PC-9 (cell line): Measurements from ENCODE around the gene MT1G. TPM values are rescaled to one million over a fixed set of nuclear protein-coding genes. Genes with fewer than 3 reads are reported as not detected.

Source experiments
- BruUV-seq: library from RNA; stranded (reverse); fragments of 400-500 nt; replicated peaks from 2 replicates; lab custom pipeline; 2021; lab: Mats Ljungman, UMichigan
- CTCF ChIA-PET: fragments of 300-600 bp; sonication (Branson Sonifier 250); formaldehyde crosslinking; loops from one replicate; lab custom pipeline; 2022; ENCODE audit warnings: antibody characterized with exemption; lab: Charles Lee
- POLR2A ChIA-PET: fragments of 300-600 bp; sonication (Branson Sonifier 250); formaldehyde crosslinking; loops from one replicate; lab custom pipeline; 2022; ENCODE audit warnings: antibody characterized with exemption; ENCODE audit not compliant: unreplicated experiment; lab: Charles Lee
- DNase-seq, 2 experiments: peaks; one replicate each; pipeline versions ENCODE4 v3.0.0 to v3.0.0-alpha.2; 2015 to 2022; ENCODE audit warnings: mixed read lengths in 1 of 2
- H2AFZ ChIP-seq: fragments of 200-600 bp; sonication (generic); 2 replicates; pipeline ENCODE4 v1.8.1; 2017; ENCODE audit warnings: antibody characterized with exemption
- H3F3A ChIP-seq: fragments of 200-600 bp; sonication (generic); 2 replicates; pipeline ENCODE4 v1.8.1; 2017; ENCODE audit warnings: antibody characterized with exemption, mild to moderate bottlenecking, low read depth; ENCODE audit not compliant: insufficient read depth
- H3K27ac ChIP-seq: fragments of 200-600 bp; sonication (generic); 2 replicates; pipeline ENCODE4 v1.6.1; 2016; ENCODE audit warnings: mixed run types
- H3K27me3 ChIP-seq: fragments of 200-600 bp; sonication (generic); 2 replicates; pipeline ENCODE4 v1.6.1; 2016; ENCODE audit warnings: low read depth, mixed run types; ENCODE audit not compliant: insufficient read depth
- H3K36me3 ChIP-seq: fragments of 200-600 bp; sonication (generic); 2 replicates; pipeline ENCODE4 v1.6.1; 2016; ENCODE audit warnings: low read depth, mixed run types
- H3K4me1 ChIP-seq: fragments of 200-600 bp; sonication (generic); replicated peaks from 2 replicates; pipeline ENCODE4 v1.6.1; 2016; ENCODE audit warnings: mixed run types; ENCODE audit not compliant: insufficient read depth
- H3K4me2 ChIP-seq: fragments of 200-600 bp; sonication (generic); 2 replicates; pipeline ENCODE4 v1.6.1; 2017; ENCODE audit warnings: mixed run types
- H3K4me3 ChIP-seq: fragments of 200-600 bp; sonication (generic); 2 replicates; pipeline ENCODE4 v1.6.1; 2016; ENCODE audit warnings: mixed run types
- H3K79me2 ChIP-seq: fragments of 200-600 bp; sonication (generic); 2 replicates; pipeline ENCODE4 v1.6.1; 2017; ENCODE audit warnings: low read depth, mixed run types
- H3K9me2 ChIP-seq: fragments of 200-600 bp; sonication (generic); 2 replicates; pipeline ENCODE4 v1.8.1; 2017; ENCODE audit warnings: mild to moderate bottlenecking; ENCODE audit not compliant: insufficient read depth
- H3K9me3 ChIP-seq: fragments of 200-600 bp; sonication (generic); 2 replicates; pipeline ENCODE4 v1.8.1; 2016; ENCODE audit warnings: low read depth; ENCODE audit not compliant: insufficient read depth
- H4K20me1 ChIP-seq: fragments of 200-600 bp; sonication (generic); 2 replicates; pipeline ENCODE4 v1.8.1; 2017; ENCODE audit not compliant: insufficient read depth
- CTCF ChIP-seq: fragments of 200-600 bp; sonication (generic); conservative IDR thresholded peaks from 2 replicates; pipeline ENCODE4 v1.6.1; 2017; ENCODE audit warnings: mixed run types, antibody characterized with exemption, mild to moderate bottlenecking, moderate library complexity
- EZH2 ChIP-seq: fragments of 200-600 bp; sonication (generic); IDR thresholded peaks from 2 replicates; pipeline ENCODE4 v1.8.0; 2017; ENCODE audit warnings: antibody characterized with exemption, low read depth
- intact Hi-C: fragments of 100-400 bp; cut with micrococcal nuclease; formaldehyde crosslinking; loops from one replicate; pipeline ENCODE4 v1.10.0; 2022; ENCODE audit not compliant: unreplicated experiment
- total RNA-seq: library from RNA; stranded (reverse); gene quantifications from 2 replicates; pipeline ENCODE4 v1.2.3, GENCODE V29; 2021

Gene MT1G
- total RNA-seq, 1 experiment from 2014 or later = not detected

- TF ChIP-seq CTCF = no peak
- TF ChIP-seq EZH2 = no peak
- Histone ChIP-seq H3K36me3 (no peaks in the 10 kb centered on the region), H3K4me3 (no peak overlapping the region), H3K79me2 (no peaks in the 10 kb centered on the region), H3K4me1 (peaks cover 15% of the 10 kb centered on the region), H2AFZ (no peak overlapping the region), H3K9me2 (no peaks in the 10 kb centered on the region), H3F3A (0 out of 2 replicates have a peak, but pooled peaks cover 3% of the 10 kb centered on the region), H3K9me3 (no peaks in the 10 kb centered on the region), H4K20me1 (no peaks in the 10 kb centered on the region), H3K27me3 (no peaks in the 10 kb centered on the region), H3K27ac (no peak overlapping the region), H3K4me2 (no peak overlapping the region)
- ChIA-PET POLR2A (interaction anchor here (0.6 kb wide), 1 partner anchor 12 kb away, joined by 4 read pairs; the partner anchor contains the start of gene MT2A), CTCF (no interaction called here)
- DNase-seq = no peak
- intact Hi-C loops = no loop called here
- no TSS peak for BruUV-seq
These were observed 47.4 kb downstream of the MT1G start for GRCh38 chr16:56620339-56620897.

- Histone ChIP-seq H3K4me1 (peaks cover 38% of the 10 kb centered on the region), H3F3A (peaks cover 19% of the 10 kb centered on the region), H2AFZ (no peak overlapping the region), H3K4me2 (no peak overlapping the region), H3K36me3 (no peaks in the 10 kb centered on the region), H3K4me3 (no peak overlapping the region), H4K20me1 (no peaks in the 10 kb centered on the region), H3K27ac (no peak overlapping the region), H3K9me3 (no peaks in the 10 kb centered on the region), H3K9me2 (no peaks in the 10 kb centered on the region), H3K27me3 (no peaks in the 10 kb centered on the region), H3K79me2 (no peaks in the 10 kb centered on the region)
- POLR2A ChIA-PET = no interaction called here
- intact Hi-C loops = no loop called here
- no peak for TF ChIP-seq CTCF
- no peak for TF ChIP-seq EZH2
- BruUV-seq = no TSS peak
- CTCF ChIA-PET = no interaction called here
- no peak for DNase-seq
These were observed 49.7 kb downstream of the MT1G start for GRCh38 chr16:56618138-56618537.

- H3K27ac ChIP-seq = no peak overlapping the region
- TF ChIP-seq EZH2 (no peak), CTCF (no peak)
- H3K27me3 ChIP-seq = no peaks in the 10 kb centered on the region
- no TSS peak for BruUV-seq
- no peak overlapping the region for H3K4me3 ChIP-seq
- no peaks in the 10 kb centered on the region for H3K9me3 ChIP-seq
- no peak for DNase-seq
- H3K4me1 ChIP-seq = peaks cover 45% of the 10 kb centered on the region
- H3K9me2 ChIP-seq = no peaks in the 10 kb centered on the region
- intact Hi-C loops = no loop called here
- ChIA-PET POLR2A (interaction anchor here (0.7 kb wide), 1 partner anchor 53 kb away, joined by 3 read pairs; no protein-coding TSS in a partner anchor), CTCF (no interaction called here)
- no peaks in the 10 kb centered on the region for H3K36me3 ChIP-seq
- no peaks in the 10 kb centered on the region for H4K20me1 ChIP-seq
- H3K79me2 ChIP-seq = no peaks in the 10 kb centered on the region
- peaks cover 19% of the 10 kb centered on the region for H3F3A ChIP-seq
- H2AFZ ChIP-seq = no peak overlapping the region
- H3K4me2 ChIP-seq = no peak overlapping the region
These were observed 50.4 kb downstream of the MT1G start for GRCh38 chr16:56617212-56618085.

Other genes starting within 250 kb of the MT1G start
- 89.4 and 132 TPM in 2 replicates for gene AMFR, start 242.5 kb downstream of the MT1G start, total RNA-seq
- gene NUDT21, start 216.7 kb downstream of the MT1G start, total RNA-seq = 139 and 171 TPM in 2 replicates
- 24.8 and 30.0 TPM in 2 replicates for gene OGFOD1, start 216.5 kb downstream of the MT1G start, total RNA-seq
- gene BBS2, start 148.0 kb downstream of the MT1G start, total RNA-seq = 56.3 and 77.8 TPM in 2 replicates
- not detected in 2 replicates for gene MT4, start 103.0 kb downstream of the MT1G start, total RNA-seq
- not detected in 2 replicates for gene MT3, start 78.5 kb downstream of the MT1G start, total RNA-seq
- 203 and 353 TPM in 2 replicates for gene MT2A, start 59.5 kb downstream of the MT1G start, total RNA-seq
- 22.0 and 22.2 TPM in 2 replicates for gene MT1E, start 42.3 kb downstream of the MT1G start, total RNA-seq
- gene MT1M, start 35.4 kb downstream of the MT1G start, total RNA-seq = not detected in 2 replicates
- 16.9 and 23.5 TPM in 2 replicates for gene MT1A, start 29.4 kb downstream of the MT1G start, total RNA-seq
- not detected in 2 replicates for gene MT1B, start 16.2 kb downstream of the MT1G start, total RNA-seq
- gene MT1F, start 10.1 kb downstream of the MT1G start, total RNA-seq = 4.0 and 10.3 TPM in 2 replicates
- gene MT1H, start 1.7 kb upstream of the MT1G start, total RNA-seq = not detected in 2 replicates
- gene MT1X, start 14.4 kb upstream of the MT1G start, total RNA-seq = 18.9 and 41.2 TPM in 2 replicates
- 74.7 and 92.4 TPM in 2 replicates for gene NUP93, start 62.1 kb upstream of the MT1G start, total RNA-seq
- gene SLC12A3, start 197.1 kb upstream of the MT1G start, total RNA-seq = 0.26 and 0.70 TPM in 2 replicates